K562 (cell line): ENCODE measurements around the gene ZBTB22. TPM values are rescaled to one million over a fixed set of nuclear protein-coding genes. Genes with fewer than 3 reads are reported as not detected.

Experiments
- ATF7 ChIP-seq: fragments of 450-650 bp; IDR thresholded peaks from 2 replicates; pipeline ENCODE4 v1.7.1; 2014; ENCODE audit warnings: mild to moderate bottlenecking, moderate library complexity
- CBFA2T3 ChIP-seq: fragments of 450-650 bp; IDR thresholded peaks from 2 replicates; pipeline ENCODE4 v1.6.1; 2017
- EZH2 ChIP-seq: IDR thresholded peaks from 2 replicates; pipeline ENCODE4 v1.6.1; 2012; ENCODE audit warnings: low read depth, mild to moderate bottlenecking, inconsistent platforms, low read length, borderline replicate concordance
- HDGF ChIP-seq: fragments of 450-650 bp; IDR thresholded peaks from 2 replicates; pipeline ENCODE4 v1.6.1; 2016
- KDM4B ChIP-seq, 2 experiments: fragments of 450-650 bp in 1 of 2; sonication (generic) in 1 of 2; IDR thresholded peaks; 2 replicates each; pipeline ENCODE4 v1.6.1; 2016 to 2017; ENCODE audit warnings: borderline replicate concordance in 2 of 2, antibody characterized with exemption in 1 of 2, low read depth in 1 of 2, mild to moderate bottlenecking in 1 of 2
- L3MBTL2 ChIP-seq: fragments of 450-650 bp; IDR thresholded peaks from 2 replicates; pipeline ENCODE4 v1.6.1; 2016; ENCODE audit warnings: mild to moderate bottlenecking, moderate library complexity
- MYNN ChIP-seq, 2 experiments: sonication (generic); formaldehyde crosslinking in 1 of 2; IDR thresholded peaks; 2 replicates each; pipeline versions ENCODE4 v1.5.0 to v1.6.1; 2016 to 2020; ENCODE audit warnings: antibody characterized with exemption in 1 of 2, missing genetic modification reagents in 1 of 2
- NFATC3 ChIP-seq: fragments of 450-650 bp; IDR thresholded peaks from 2 replicates; pipeline ENCODE4 v1.6.1; 2017; ENCODE audit warnings: mild to moderate bottlenecking
- POLR2H ChIP-seq: IDR thresholded peaks from 2 replicates; pipeline ENCODE4 v1.6.1; 2016; ENCODE audit warnings: missing genetic modification characterization, low read depth, mild to moderate bottlenecking, control low read depth, missing compliant biosample characterization, moderate library complexity
- ZMIZ1 ChIP-seq, 2 experiments: fragments of 150-350 bp in 1 of 2; IDR thresholded peaks; 2 replicates each; pipeline ENCODE4 v1.6.1; 2012 to 2016; ENCODE audit warnings: low read depth in 2 of 2, low read length in 2 of 2, mild to moderate bottlenecking in 1 of 2, moderate library complexity in 1 of 2
- ZNF165 ChIP-seq: fragments of 250-450 bp; sonication (Bioruptor Pico); IDR thresholded peaks from 2 replicates; pipeline ENCODE4 v1.4.0; 2020; ENCODE audit warnings: borderline replicate concordance
- ZNF217 ChIP-seq: sonication (generic); formaldehyde crosslinking; IDR thresholded peaks from 2 replicates; pipeline ENCODE4 v1.8.0; 2022; ENCODE audit warnings: mild to moderate bottlenecking, missing genetic modification reagents
- ZNF253 ChIP-seq: fragments of 250-450 bp; sonication (Bioruptor Pico); conservative IDR thresholded peaks from 2 replicates; pipeline ENCODE4 v1.6.1; 2021; ENCODE audit warnings: mild to moderate bottlenecking
- ZNF274 ChIP-seq: IDR thresholded peaks from 2 replicates; pipeline ENCODE4 v1.6.1; 2011; ENCODE audit warnings: low read depth, mild to moderate bottlenecking, low read length, moderate library complexity, borderline replicate concordance
- ZNF384 ChIP-seq: IDR thresholded peaks from 2 replicates; pipeline ENCODE4 v1.6.1; 2012; ENCODE audit warnings: low read depth, low read length, improper control_type of control experiment
- ZNF395 ChIP-seq: fragments of 200-800 bp; sonication (Bioruptor generic); IDR thresholded peaks from 2 replicates; pipeline ENCODE4 v1.6.1; 2017; ENCODE audit warnings: missing genetic modification characterization, missing compliant biosample characterization
- ZNF518B ChIP-seq: fragments of 250-450 bp; sonication (Bioruptor Pico); IDR thresholded peaks from 2 replicates; pipeline ENCODE4 v1.5.0; 2021; ENCODE audit warnings: mild to moderate bottlenecking, moderate library complexity
- ZNF584 ChIP-seq: fragments of 200-800 bp; sonication (Bioruptor generic); IDR thresholded peaks from 2 replicates; pipeline ENCODE4 v1.6.1; 2016; ENCODE audit warnings: low read depth, mild to moderate bottlenecking, missing genetic modification characterization, missing compliant biosample characterization
- polyA plus RNA-seq, 8 experiments: library from polyadenylated mRNA; depleted of rRNA in 4 of 8; stranded (reverse) in 5 of 8; unstranded in 3 of 8; fragments of >200 nt; fragmentation: Nextera tagmentation in 2 of 8; fragmentation: Illumina TruSeq in 1 of 8; extraction: Ambion mirVana in 2 of 8; extraction: Trizol in 1 of 8; gene quantifications; 2 replicates each; pipeline versions ENCODE4 v1.2.1 to v1.2.3, GENCODE V29; 2011 to 2014; ENCODE audit warnings: inconsistent platforms in 1 of 8, missing spikeins in 1 of 8
- total RNA-seq, 7 experiments: library from RNA; depleted of rRNA in 6 of 7; stranded (reverse); fragments of >200 nt in 6 of 7; fragmentation: Illumina TruSeq in 2 of 7; extraction: Trizol in 2 of 7; gene quantifications; 2 replicates each; pipeline versions ENCODE4 v1.2.1 to v1.2.3, GENCODE V29; 2011 to 2021; ENCODE audit warnings: low replicate concordance in 1 of 7
- TF ChIP-seq, protein P1 (sequence below): fragments of 250-450 bp; sonication (Bioruptor Pico); IDR thresholded peaks from 2 replicates; pipeline ENCODE4 v1.8.0; 2022; ENCODE audit warnings: moderate library complexity, mild to moderate bottlenecking, inconsistent platforms

The ZBTB22 gene
- total and polyA plus RNA-seq, 9 of the 15 experiments (the other 6 are each of a cell fraction or from before 2014, with no cell fraction given): 0.21 to 11.9 (median 7.1) TPM

DNA sequence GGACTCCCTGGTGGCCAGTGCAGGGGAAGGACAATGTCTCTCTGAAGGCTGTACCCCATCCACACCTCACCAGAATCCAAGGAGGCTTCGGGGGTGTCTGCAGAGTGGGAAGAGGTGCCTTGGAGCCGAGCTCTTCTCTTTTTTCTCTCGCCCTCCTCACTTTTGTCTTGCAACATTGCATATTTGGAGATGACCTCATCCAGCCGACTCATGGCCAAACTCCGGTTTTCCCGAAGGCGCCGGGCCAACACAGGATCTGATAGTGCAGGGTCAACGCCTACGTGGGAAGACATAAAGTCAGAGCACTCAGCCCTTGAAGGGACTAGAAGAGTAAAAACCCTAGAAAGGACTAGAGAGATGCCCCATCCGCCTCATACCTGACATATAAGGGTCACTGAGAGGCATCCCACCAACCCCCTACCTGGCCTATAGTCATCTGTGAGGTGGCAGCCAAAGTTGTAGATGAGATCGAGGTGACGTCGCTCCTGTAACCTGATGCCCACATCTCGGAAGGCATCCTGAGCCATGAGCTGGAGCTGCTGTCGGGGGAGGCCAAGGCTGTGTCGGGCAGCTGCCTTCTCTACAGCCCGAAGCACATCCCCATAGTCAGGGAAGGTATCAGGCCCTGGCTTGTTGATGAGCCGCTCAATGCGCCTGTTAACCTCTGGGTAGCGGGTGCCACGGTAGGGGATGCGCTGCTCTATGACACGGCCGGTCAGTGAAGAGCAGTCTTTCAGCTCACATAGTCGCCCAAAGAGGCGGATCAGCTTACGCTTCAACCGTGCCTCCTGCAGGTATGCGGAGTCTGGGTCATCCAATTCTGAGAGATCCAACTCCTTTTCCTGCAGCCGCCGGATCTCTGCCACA is 3.0 kb upstream of the ZBTB22 start (continued):
- TF ChIP-seq ZMIZ1 (IDR thresholded peaks at IDR 0.05; ENCODE audit: low read depth in 2 of 2, low read length in 2 of 2) (no peak), EZH2 (no peak), MYNN (IDR thresholded peaks at IDR 0.05) (no peak), MYNN (CRISPR knock-in tag; IDR thresholded peaks at IDR 0.05) (no peak), POLR2H (tag) (no peak), CBFA2T3 (no peak), ZNF584 (CRISPR knock-in tag) (no peak; the same call in 1 of the 2 replicates), ZNF217 (no peak), ZNF395 (CRISPR knock-in tag) (no peak), NFATC3 (no peak), ZNF274 (no peak), HDGF (no peak), ZNF165 (no peak), ATF7 (peak; percentile 95), L3MBTL2 (peak; percentile 26; the same call in 1 of the 2 replicates), ZNF384 (no peak), ZNF518B (CRISPR knock-in tag) (no peak), ZNF253 (CRISPR knock-in tag) (no peak), KDM4B (IDR thresholded peaks at IDR 0.05; ENCODE audit: borderline replicate concordance in 2 of 2, low read depth in 1 of 2) (no peak)
- TF ChIP-seq, protein P1, sequence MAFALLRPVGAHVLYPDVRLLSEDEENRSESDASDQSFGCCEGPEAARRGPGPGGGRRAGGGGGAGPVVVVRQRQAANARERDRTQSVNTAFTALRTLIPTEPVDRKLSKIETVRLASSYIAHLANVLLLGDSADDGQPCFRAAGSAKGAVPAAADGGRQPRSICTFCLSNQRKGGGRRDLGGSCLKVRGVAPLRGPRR (CRISPR knock-in tag): no peak
